Medulla oblongata (tissue), 1 donor: Measurements from ENCODE around the gene COX8C.
"Not testable (repeated sequence)": the region's sequence is repeated elsewhere in the genome, so short reads cannot be mapped to it uniquely, and the experiment has no call there.

ENCODE experiments used
- DNase-seq: peaks from one replicate; pipeline ENCODE4 v3.0.0-alpha.2; 2015; ENCODE audit errors: extremely low spot score

The COX8C gene

GRCh38 chr14:93320489-93320888 lies 26.5 kb upstream of the COX8C start:
- no peak for DNase-seq

- no peak for DNase-seq
Measured at GRCh38 chr14:93322929-93323599, 23.9 kb upstream of the COX8C start.

DNA sequence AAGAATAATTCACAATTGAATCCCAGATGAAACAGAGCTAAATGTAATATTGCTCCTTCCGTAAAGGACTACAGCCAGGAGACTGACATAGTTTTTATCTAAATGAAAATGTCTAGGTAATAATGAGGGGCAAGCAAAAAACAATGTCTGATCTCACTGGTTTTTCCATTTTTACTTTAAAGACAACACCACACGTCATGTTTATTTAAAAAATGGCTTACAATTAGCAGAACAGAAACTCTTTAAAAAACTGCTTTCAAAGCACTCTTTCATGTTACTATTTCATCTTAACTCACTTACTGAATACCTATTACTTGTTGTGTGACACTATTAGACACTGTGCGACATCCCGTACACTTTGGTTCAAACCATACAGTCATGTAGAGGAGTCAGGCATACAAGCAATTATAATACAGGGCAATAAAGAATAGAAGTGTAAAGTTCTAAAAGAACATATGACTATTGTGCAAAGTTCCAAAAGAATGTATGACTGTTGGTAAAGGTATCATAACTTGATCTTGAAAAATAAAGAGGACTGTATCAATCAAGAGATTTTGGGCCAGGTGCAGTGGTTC lies 23.3 kb upstream of the COX8C start:
- DNase-seq = no peak

DNA sequence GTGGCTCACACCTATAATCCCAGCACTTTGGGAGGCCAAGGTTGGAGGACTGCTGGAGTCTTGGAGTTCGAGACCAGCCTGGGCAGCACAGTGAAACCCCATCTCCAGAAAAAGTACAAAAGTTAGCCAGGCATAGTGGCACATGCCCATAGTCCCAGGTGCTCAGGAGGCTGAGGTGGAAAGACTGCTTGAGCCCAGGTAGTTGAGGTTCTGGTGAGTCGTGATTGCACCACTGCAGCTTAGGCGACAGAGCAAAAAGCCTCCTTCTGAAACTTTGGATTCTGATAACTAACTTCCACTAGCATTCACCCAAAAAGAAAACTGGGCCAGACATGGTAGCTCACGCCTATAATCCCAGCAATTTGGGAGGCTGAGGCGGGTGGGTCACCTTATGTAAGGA lies 20.8 kb upstream of the COX8C start:
- DNase-seq = no peak

DNA sequence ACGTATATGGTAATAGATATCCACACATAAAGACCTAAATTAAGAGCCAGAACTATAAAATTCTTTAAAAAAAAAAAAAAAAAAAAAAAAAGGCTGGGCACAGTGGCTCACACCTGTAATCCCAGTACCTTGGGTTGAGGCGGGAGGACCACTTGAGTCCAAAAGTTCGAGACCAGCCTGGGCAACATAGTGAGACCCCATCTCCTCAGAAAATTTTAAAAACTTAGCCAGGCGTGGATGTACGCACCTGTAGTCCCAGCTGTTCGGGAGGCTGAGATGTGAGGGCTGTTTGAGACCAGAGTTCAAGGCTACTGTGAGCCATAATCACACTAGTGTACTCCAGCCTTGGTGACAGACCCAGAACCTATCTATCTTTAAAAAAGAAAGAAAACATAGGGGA lies 18.4 kb upstream of the COX8C start:
- no peak for DNase-seq

- no peak for DNase-seq
Measured at GRCh38 chr14:93329965-93330608, 16.9 kb upstream of the COX8C start.

- DNase-seq = no peak
Measured at GRCh38 chr14:93330609-93331000, 16.4 kb upstream of the COX8C start.

DNA sequence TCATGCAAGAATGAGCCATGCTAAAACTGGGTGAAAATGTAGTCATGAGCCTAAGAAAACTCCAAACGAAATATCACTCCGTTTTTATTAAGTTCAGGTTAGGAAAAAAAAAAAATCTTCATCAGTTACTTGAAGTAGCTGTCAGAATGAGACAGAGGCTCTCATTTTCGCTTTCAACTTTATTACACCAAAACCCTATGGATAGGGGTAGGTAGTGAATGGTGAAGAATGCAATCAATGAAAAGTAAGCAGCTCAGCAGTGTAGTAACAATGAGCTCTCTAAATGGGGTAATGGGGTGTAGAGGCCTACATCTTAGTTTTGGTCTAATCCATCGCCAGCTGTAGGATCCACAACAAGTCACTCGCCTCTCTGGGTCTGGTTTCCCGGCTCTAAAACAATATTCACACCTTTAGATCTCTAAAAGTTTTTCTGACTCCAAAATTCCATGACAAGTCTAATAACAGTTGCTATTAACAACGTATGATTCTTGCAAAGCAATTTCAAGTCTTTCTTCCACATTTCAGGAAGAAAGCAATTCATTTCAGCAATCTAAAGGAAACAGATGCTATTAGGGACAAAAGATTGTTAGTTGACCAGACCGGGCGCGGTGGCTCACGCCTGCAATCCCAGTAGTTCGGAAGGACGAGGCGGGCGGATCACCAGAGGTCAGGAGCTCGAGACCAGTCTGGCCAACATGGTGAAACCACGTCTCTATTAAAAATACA lies 15.8 kb upstream of the COX8C start:
- DNase-seq = peak; percentile 19

GRCh38 chr14:93331728-93332396 lies 15.1 kb upstream of the COX8C start:
- peak; percentile 20 for DNase-seq

- DNase-seq = peak; percentile 41
Measured at GRCh38 chr14:93332397-93332852, 14.6 kb upstream of the COX8C start.

DNA sequence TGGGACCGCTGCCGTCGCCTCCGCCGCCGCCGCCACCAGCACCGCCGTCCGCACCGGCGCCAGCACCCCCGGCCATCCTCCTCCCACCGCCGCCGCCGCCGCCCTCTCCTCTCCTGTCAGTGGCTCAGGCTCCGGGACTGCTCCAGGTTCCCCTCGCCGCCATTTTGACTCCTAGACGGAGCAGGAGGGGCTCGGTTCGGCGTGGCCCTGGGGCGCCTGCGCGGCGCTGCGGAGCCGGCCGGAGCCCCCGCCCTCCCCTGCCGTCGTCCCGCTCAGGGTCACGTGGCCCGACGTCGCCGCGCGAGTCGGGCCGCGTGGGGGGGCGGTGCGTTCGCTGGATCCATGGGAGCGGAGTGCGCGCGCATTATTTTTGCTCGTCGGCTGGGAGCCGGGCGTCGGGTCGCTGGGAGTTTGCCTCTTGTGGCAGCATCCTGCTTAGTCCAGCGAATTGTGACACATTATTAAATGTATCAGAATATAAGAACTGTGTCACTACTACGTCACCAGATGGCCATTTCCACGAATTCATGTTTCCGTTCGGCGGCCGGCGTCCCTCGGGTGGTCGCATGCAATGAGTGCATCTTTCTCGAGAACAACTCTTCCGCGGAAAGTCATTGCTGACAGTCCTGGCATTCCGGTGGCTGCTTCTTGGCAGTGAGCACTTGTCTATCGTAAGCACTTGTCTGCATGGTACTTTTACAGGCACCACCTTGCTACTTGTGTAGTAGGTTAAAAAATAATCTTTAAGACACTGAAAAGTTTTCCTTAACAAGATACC lies 13.9 kb upstream of the COX8C start, which contains the start of gene BTBD7:
Gene BTBD7 (minus strand): TSS at position 184 of the 778 bp plus-strand sequence. CDS start 36,985 bp downstream, outside the sequence.
- peak; percentile 95 for DNase-seq

DNA sequence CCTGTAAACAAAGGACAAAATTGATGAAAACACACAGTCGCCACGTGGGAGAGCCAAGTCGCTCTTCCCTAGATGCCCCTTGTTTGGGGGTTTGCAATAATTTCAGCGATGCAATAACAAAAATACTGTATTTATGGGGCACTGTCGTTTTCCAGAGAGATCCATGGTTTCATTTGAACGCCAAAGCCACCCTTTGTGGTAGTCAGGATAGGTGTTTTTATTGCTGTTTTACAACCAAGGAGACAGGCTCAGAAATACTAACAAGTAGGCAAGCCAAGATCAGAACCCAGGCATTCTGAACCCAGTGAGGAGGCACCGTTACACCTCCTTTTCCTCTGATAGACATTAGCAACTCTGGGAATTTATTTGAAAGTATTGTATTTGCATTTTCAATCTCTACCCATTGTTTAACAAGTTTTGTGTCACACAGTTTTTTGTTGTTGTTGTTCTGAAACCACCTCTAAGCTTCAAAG lies 13.3 kb upstream of the COX8C start:
- peak; percentile 49 for DNase-seq

DNA sequence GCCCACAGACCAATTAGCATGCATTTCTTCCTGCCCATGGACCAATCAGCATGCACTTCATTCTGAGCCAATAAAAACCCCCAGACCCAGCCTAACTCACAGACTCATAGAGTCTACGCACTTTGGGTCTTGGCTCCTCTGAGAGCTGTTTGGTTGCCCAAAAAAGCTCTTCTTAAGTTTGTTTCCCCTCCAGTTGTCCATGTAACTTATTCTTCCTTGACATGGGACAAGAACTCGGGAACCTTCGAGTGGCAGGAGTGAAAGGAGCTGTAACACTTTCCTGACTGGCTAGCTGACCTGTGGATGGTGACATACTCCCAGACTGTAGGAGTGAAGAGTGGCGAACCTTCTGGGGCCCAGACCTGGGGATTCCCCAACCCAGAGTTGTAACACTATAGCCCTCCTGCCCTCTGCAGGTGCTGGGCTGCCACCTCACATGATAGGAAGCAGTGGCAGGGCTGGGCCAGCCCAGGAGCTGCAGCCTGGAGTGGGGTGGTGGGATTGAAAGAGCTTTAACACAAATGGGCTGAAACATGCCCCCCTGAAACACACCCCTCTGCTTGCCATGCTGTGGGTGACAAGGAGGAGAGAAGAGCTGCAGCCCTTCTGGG lies 9.7 kb upstream of the COX8C start:
- DNase-seq = no peak

DNA sequence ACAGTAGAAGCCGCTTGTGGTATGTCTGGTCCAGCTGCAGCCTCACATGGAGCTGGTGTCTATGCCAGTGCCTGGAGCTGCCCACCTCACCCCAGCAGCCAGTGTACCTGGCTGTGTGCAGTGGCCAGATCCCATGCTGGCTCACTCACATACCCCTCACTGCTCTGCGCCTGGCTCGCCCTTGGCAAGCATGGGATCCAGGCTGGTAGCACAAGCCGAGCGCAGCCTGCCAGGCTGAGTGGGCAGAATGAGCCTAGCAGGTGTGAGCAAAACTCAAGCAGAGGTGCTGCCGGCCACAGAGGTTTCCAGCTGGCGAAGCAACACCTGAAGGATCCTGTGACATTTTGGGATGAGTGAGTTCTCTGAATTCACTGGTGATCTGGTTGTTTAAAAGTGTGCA lies 9.1 kb upstream of the COX8C start:
- no peak for DNase-seq

DNA sequence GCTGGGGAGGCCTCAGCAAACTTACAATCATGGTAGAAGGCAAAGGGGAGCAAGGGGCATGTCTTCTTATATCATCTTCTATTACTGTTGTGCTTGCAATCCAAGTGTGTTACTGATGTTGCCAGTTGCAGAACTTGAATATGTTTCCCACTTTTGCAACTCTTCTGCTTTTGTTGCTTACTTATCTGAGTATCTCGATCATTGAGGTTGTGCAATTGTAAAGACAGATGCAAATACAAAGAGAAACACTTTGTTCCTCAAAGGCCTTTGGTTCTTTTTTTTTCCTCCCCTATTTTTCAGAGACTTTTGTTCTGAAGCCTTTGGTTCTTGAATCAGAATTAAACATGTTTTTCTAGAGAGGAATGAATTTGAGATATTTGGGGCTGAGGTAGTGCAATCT lies 3.7 kb upstream of the COX8C start:
- DNase-seq = peak; percentile 51

DNA sequence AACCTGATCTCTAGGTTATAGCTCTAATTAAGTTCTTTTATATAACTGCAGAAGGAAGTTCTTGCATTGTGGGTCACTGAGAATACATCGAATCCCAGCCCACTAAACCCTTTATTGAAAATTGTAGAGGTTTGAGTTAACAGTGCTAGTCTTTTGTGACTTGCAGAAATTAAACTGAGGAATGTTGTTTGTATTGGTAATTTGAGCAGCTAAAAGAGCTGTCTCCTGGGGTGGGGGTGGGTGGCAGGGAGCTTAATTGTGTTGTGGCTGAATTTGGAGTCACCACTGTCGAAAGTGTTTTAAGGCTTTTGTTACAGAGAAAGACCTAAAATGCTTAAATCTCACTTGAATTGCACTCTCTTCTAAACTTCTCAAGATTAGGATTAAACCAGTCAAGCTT lies 3.2 kb upstream of the COX8C start:
- DNase-seq = no peak

DNA sequence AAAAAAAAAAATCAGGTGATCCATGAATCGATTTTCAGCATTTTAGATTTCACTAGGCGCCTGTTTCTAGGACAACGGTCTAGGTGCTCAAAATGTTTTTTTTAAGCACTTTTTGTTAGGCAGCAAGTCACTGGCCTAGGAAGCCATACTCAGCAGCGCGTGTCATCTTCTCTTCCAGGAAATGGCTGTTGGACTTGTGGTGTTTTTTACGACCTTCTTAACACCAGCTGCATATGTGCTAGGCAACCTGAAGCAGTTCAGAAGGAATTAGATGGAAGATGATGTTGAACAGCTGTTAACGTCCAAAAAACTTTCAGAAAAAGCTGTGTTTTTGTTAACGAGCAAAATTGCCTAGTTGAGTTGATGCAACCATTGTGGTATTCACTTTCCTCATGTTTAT lies 868 bp downstream of the COX8C start:
- DNase-seq = no peak

GRCh38 chr14:93348292-93348691 lies 1.3 kb downstream of the COX8C start:
- no peak for DNase-seq

- not testable (repeated sequence) for DNase-seq
Measured at GRCh38 chr14:93354873-93355272, 7.9 kb downstream of the COX8C start.

- DNase-seq = no peak
Measured at GRCh38 chr14:93368996-93369712, 22.2 kb downstream of the COX8C start.
